Panc1 (cell line): ENCODE measurements around the gene OR52N1. TPM values are rescaled to one million over a fixed set of nuclear protein-coding genes. Genes with fewer than 3 reads are reported as not detected.

Experiments used
- ATAC-seq: fragments of 200-7000 bp; cut with Tn5 transposase; 2 replicates; pipeline ENCODE4 v1.9.1; 2020; ENCODE audit warnings: mild to moderate bottlenecking, moderate library complexity
- BruUV-seq: library from RNA; stranded (reverse); fragments of 400-500 nt; replicated peaks from 2 replicates; lab custom pipeline; 2021; lab: Mats Ljungman, UMichigan
- CTCF ChIA-PET: fragments of 300-600 bp; sonication (Branson Sonifier 250); formaldehyde crosslinking; loops from one replicate; lab custom pipeline; 2022; ENCODE audit warnings: antibody characterized with exemption; lab: Charles Lee
- POLR2A ChIA-PET: fragments of 300-600 bp; sonication (Branson Sonifier 250); formaldehyde crosslinking; loops from one replicate; lab custom pipeline; 2022; ENCODE audit warnings: antibody characterized with exemption; lab: Charles Lee
- DNase-seq: peaks from one replicate; pipeline ENCODE4 v3.0.0-alpha.2; 2010; ENCODE audit warnings: low read depth, low spot score
- H3K27ac ChIP-seq: 2 replicates; pipeline ENCODE4 v1.5.1; 2011; ENCODE audit warnings: mild to moderate bottlenecking, low read length, inconsistent platforms
- H3K27me3 ChIP-seq: fragments of 200-500 bp; sonication (Bioruptor generic); 2 replicates; pipeline ENCODE4 v1.6.0; 2014; ENCODE audit warnings: low read length, inconsistent platforms; ENCODE audit not compliant: control insufficient read depth, insufficient read depth
- H3K36me3 ChIP-seq: fragments of 200-500 bp; sonication (Bioruptor generic); 2 replicates; pipeline ENCODE4 v1.5.1; 2014; ENCODE audit warnings: inconsistent platforms, mild to moderate bottlenecking, low read length, moderate library complexity; ENCODE audit not compliant: control insufficient read depth, insufficient read depth
- H3K4me1 ChIP-seq: 2 replicates; pipeline ENCODE4 v1.5.1; 2011; ENCODE audit warnings: inconsistent platforms, mild to moderate bottlenecking, low read length, moderate library complexity; ENCODE audit not compliant: control insufficient read depth, insufficient read depth
- H3K4me3 ChIP-seq, 2 experiments: 2 replicates each; pipeline ENCODE4 v1.5.1; 2011 to 2012; ENCODE audit warnings: low read depth in 2 of 2, low read length in 2 of 2, mild to moderate bottlenecking in 2 of 2, inconsistent platforms in 1 of 2, moderate library complexity in 1 of 2
- H3K9me3 ChIP-seq: fragments of 200-500 bp; sonication (Bioruptor generic); 2 replicates; pipeline ENCODE4 v1.5.1; 2014; ENCODE audit warnings: low read depth, mild to moderate bottlenecking, inconsistent platforms, low read length, moderate library complexity; ENCODE audit not compliant: control insufficient read depth, insufficient read depth
- CTCF ChIP-seq: fragments of 450-650 bp; IDR thresholded peaks from 2 replicates; pipeline ENCODE4 v1.5.1; 2017; ENCODE audit warnings: mild to moderate bottlenecking
- POLR2AphosphoS5 ChIP-seq: IDR thresholded peaks from 2 replicates; pipeline ENCODE4 v1.6.1; 2012; ENCODE audit warnings: mild to moderate bottlenecking, low read depth, low read length, moderate library complexity
- REST ChIP-seq, 2 experiments: IDR thresholded peaks; 2 replicates each; pipeline ENCODE4 v1.6.1; 2011 to 2012; ENCODE audit warnings: low read depth in 2 of 2, control low read depth in 1 of 2, low read length in 1 of 2, mild to moderate bottlenecking in 1 of 2, moderate library complexity in 1 of 2; ENCODE audit not compliant: insufficient read depth in 1 of 2
- SIN3A ChIP-seq: IDR thresholded peaks from 2 replicates; pipeline ENCODE4 v1.6.1; 2012; ENCODE audit warnings: low read depth, mild to moderate bottlenecking, low read length, moderate library complexity, borderline replicate concordance; ENCODE audit not compliant: insufficient read depth
- TCF7L2 ChIP-seq: IDR thresholded peaks from 2 replicates; pipeline ENCODE4 v1.6.1; 2011; ENCODE audit warnings: mild to moderate bottlenecking, low read depth, low read length, inconsistent platforms
- in situ Hi-C: cut with HindIII; loops from 2 replicates; pipeline ENCODE4 v1.10.0; 2016; ENCODE audit warnings: low sequenced_read_pairs, low pct_unique_long_range_greater_than_20kb
- intact Hi-C: fragments of 100-400 bp; cut with micrococcal nuclease; formaldehyde crosslinking; loops from one replicate; pipeline ENCODE4 v1.10.0; 2022; ENCODE audit not compliant: unreplicated experiment
- total RNA-seq: library from RNA; stranded (reverse); gene quantifications from one replicate; pipeline ENCODE4 v1.2.1, GENCODE V29; 2021; ENCODE audit not compliant: unreplicated experiment

The OR52N1 gene
- total RNA-seq, 1 experiment from 2014 or later = not detected

GRCh38 chr11:5753943-5754342 is 37.1 kb downstream of the OR52N1 start, which contains the start of gene OR52N4:
OR52N4 (plus strand) TSS chr11:5754243; CDS start chr11:5754741, 498 bp downstream.
- no peak for TF ChIP-seq SIN3A
- TF ChIP-seq REST (IDR thresholded peaks at IDR 0.05; ENCODE audit: insufficient read depth in 1 of 2, low read depth in 2 of 2, low read length in 1 of 2) = no peak
- no peak for TF ChIP-seq CTCF
- no peak for TF ChIP-seq TCF7L2
- TF ChIP-seq POLR2AphosphoS5 = no peak
- intact Hi-C loops = no loop called here
- ChIA-PET CTCF (no interaction called here), POLR2A (no interaction called here)
- in situ Hi-C loops = no loop called here
- no peaks in the 10 kb centered on the region for H3K4me1 ChIP-seq
- H3K36me3 ChIP-seq = no peaks in the 10 kb centered on the region
- H3K9me3 ChIP-seq = no peaks in the 10 kb centered on the region
- no peak within 1 kb of the TSS for H3K4me3 ChIP-seq
- ATAC-seq (no peak), DNase-seq (no peak)
- H3K27ac ChIP-seq = no peak within 1 kb of the TSS
- H3K27me3 ChIP-seq = peaks cover 2% of the 10 kb centered on the region; the same call in 1 of the 2 replicates
- BruUV-seq = no TSS peak

GRCh38 chr11:5749836-5750235 is 41.2 kb downstream of the OR52N1 start:
- Histone ChIP-seq H3K27ac (no peak overlapping the region), H3K36me3 (no peaks in the 10 kb centered on the region), H3K4me1 (no peaks in the 10 kb centered on the region), H3K9me3 (no peaks in the 10 kb centered on the region), H3K27me3 (peaks cover 2% of the 10 kb centered on the region; the same call in 1 of the 2 replicates), H3K4me3 (no peak overlapping the region)
- no peak for ATAC-seq
- no TSS peak for BruUV-seq
- ChIA-PET POLR2A (no interaction called here), CTCF (no interaction called here)
- DNase-seq = no peak
- in situ Hi-C loops = no loop called here
- TF ChIP-seq SIN3A = no peak
- no peak for TF ChIP-seq REST (IDR thresholded peaks at IDR 0.05; ENCODE audit: insufficient read depth in 1 of 2, low read depth in 2 of 2, low read length in 1 of 2)
- TF ChIP-seq CTCF = no peak
- TF ChIP-seq TCF7L2 = no peak
- TF ChIP-seq POLR2AphosphoS5 = no peak
- intact Hi-C loops = no loop called here
